Measurements from ENCODE around the gene TPM4. TPM values are rescaled to one million over a fixed set of nuclear protein-coding genes. Genes with fewer than 3 reads are reported as not detected.

Gene TPM4
- polyA plus RNA-seq, 3 donors: 144 to 170 (median 146) TPM

GRCh38 chr19:16041991-16042386 lies 34.3 kb upstream of the TPM4 start:
- H3K79me2 ChIP-seq (ENCODE audit: insufficient read depth, low read length): no peaks in the 10 kb centered on the region
- H2AFZ ChIP-seq (ENCODE audit: insufficient read depth, low read depth, low read length, poor library complexity, severe bottlenecking): no peak overlapping the region
- Mint-ChIP-seq H3K9me3 (peaks cover 0 to 3% (median 0%) of the 10 kb centered on the region in 7 donors), H3K27ac (no peak overlapping the region), H3K4me3 (peak overlapping the region in 1 of 2 donors; percentile 63), H3K27me3 (ENCODE audit: low read depth in 3 of 3) (peaks cover 4 to 6% (median 5%) of the 10 kb centered on the region in 3 donors), H3K4me1 (peaks cover 8% of the 10 kb centered on the region), H3K36me3 (no peaks in the 10 kb centered on the region)
- no peaks in the 10 kb centered on the region for H3K27me3 ChIP-seq (ENCODE audit: control insufficient read depth in 2 of 2, insufficient read depth in 2 of 2, low read length in 2 of 2)
- WGBS (ENCODE audit: insufficient coverage): 93% methylated on average over 5 of the region's 9 CpGs
- TF ChIP-seq CTCF (IDR thresholded peaks at IDR 0.05): no peak
- H4K20me1 ChIP-seq (ENCODE audit: insufficient read depth, low read length): no peaks in the 10 kb centered on the region
- no peak overlapping the region for H3K27ac ChIP-seq (ENCODE audit: low read depth in 1 of 2, low read length in 2 of 2)
- no peak for DNase-seq
- H3K36me3 ChIP-seq (replicated peaks in 1 of 2; ENCODE audit: control insufficient read depth in 1 of 2, insufficient read depth in 2 of 2, low read length in 2 of 2): no peaks in the 10 kb centered on the region
- peak overlapping the region; percentile 43 for H3K4me2 ChIP-seq (replicated peaks; ENCODE audit: extremely low read depth, low read length, poor library complexity, severe bottlenecking)
- H3K9ac ChIP-seq (ENCODE audit: insufficient read depth, low read length, poor library complexity, severe bottlenecking): no peak overlapping the region
- peaks cover 8 to 17% of the 10 kb centered on the region in 2 donors for H3K4me1 ChIP-seq (ENCODE audit: control insufficient read depth in 1 of 2, insufficient read depth in 2 of 2, low read length in 2 of 2)
- peak overlapping the region in 1 of 3 experiments; percentile 17 for H3K4me3 ChIP-seq (replicated peaks in 1 of 3; ENCODE audit: low read depth in 2 of 3, low read length in 3 of 3)
- intact Hi-C loops (cut with micrococcal nuclease): loop anchor here (1.0 to 10.0 kb wide), 5 partner anchors 70 to 375 kb away; partner anchors contain the start of genes FAM32A (in 1 of the 2) and RAB8A (in 1 of the 2)
- H3K9me3 ChIP-seq (replicated peaks in 1 of 2; ENCODE audit: control insufficient read depth in 1 of 2, insufficient read depth in 1 of 2, low read length in 2 of 2): no peaks in the 10 kb centered on the region

- Mint-ChIP-seq H3K36me3 (no peaks in the 10 kb centered on the region), H3K9me3 (peaks cover 0 to 3% (median 0%) of the 10 kb centered on the region in 7 donors), H3K27me3 (ENCODE audit: low read depth in 3 of 3) (peaks cover 4 to 6% (median 5%) of the 10 kb centered on the region in 3 donors), H3K27ac (no peak overlapping the region), H3K4me1 (peaks cover 8% of the 10 kb centered on the region), H3K4me3 (no peak overlapping the region)
- Histone ChIP-seq H3K9ac (ENCODE audit: insufficient read depth, low read length, poor library complexity, severe bottlenecking) (no peak overlapping the region), H3K27me3 (ENCODE audit: control insufficient read depth in 2 of 2, insufficient read depth in 2 of 2, low read length in 2 of 2) (no peaks in the 10 kb centered on the region), H3K4me3 (replicated peaks in 1 of 3; ENCODE audit: low read depth in 2 of 3, low read length in 3 of 3) (no peak overlapping the region), H3K4me2 (replicated peaks; ENCODE audit: extremely low read depth, low read length, poor library complexity, severe bottlenecking) (no peak overlapping the region), H2AFZ (ENCODE audit: insufficient read depth, low read depth, low read length, poor library complexity, severe bottlenecking) (no peak overlapping the region), H4K20me1 (ENCODE audit: insufficient read depth, low read length) (no peaks in the 10 kb centered on the region), H3K36me3 (replicated peaks in 1 of 2; ENCODE audit: control insufficient read depth in 1 of 2, insufficient read depth in 2 of 2, low read length in 2 of 2) (no peaks in the 10 kb centered on the region), H3K27ac (ENCODE audit: low read depth in 1 of 2, low read length in 2 of 2) (no peak overlapping the region), H3K9me3 (replicated peaks in 1 of 2; ENCODE audit: control insufficient read depth in 1 of 2, insufficient read depth in 1 of 2, low read length in 2 of 2) (no peaks in the 10 kb centered on the region), H3K79me2 (ENCODE audit: insufficient read depth, low read length) (no peaks in the 10 kb centered on the region), H3K4me1 (ENCODE audit: control insufficient read depth in 1 of 2, insufficient read depth in 2 of 2, low read length in 2 of 2) (peaks cover 8 to 17% of the 10 kb centered on the region in 2 donors)
- no peak for TF ChIP-seq CTCF (IDR thresholded peaks at IDR 0.05)
- 100% methylated on average over 1 of the region's 4 CpGs for WGBS (ENCODE audit: insufficient coverage)
- no peak for DNase-seq
- intact Hi-C loops (cut with micrococcal nuclease): loop anchor here (5.0 to 10.0 kb wide), 4 partner anchors 70 to 375 kb away; partner anchors contain the start of genes FAM32A (in 1 of the 2) and RAB8A (in 1 of the 2)
Measured at GRCh38 chr19:16042533-16043085, 33.7 kb upstream of the TPM4 start.

All from CD14-positive monocyte (primary cell).